HCT116 (cell line): ENCODE data around the gene ARSB. TPM values are rescaled to one million over a fixed set of nuclear protein-coding genes. Genes with fewer than 3 reads are reported as not detected.

Experiments used
- ATAC-seq: fragments of 200-7000 bp; cut with Tn5 transposase; 2 replicates; pipeline ENCODE4 v1.9.1; 2020; ENCODE audit warnings: mild to moderate bottlenecking, moderate library complexity
- BruUV-seq: library from RNA; stranded (reverse); fragments of 400-500 nt; replicated peaks from 2 replicates; lab custom pipeline; 2021; lab: Mats Ljungman, UMichigan
- CTCF ChIA-PET: fragments of 300-600 bp; sonication (Branson Sonifier 250); formaldehyde crosslinking; loops from one replicate; lab custom pipeline; 2021; ENCODE audit warnings: antibody characterized with exemption; lab: Charles Lee
- POLR2A ChIA-PET: fragments of 300-600, 350-600 bp; sonication (Branson Sonifier 250); formaldehyde crosslinking; loops from one replicate; lab custom pipeline; 2021; ENCODE audit warnings: antibody characterized with exemption; lab: Charles Lee
- RAD21 ChIA-PET, 2 experiments: fragments of 300-600 bp; sonication (Branson Sonifier 250); formaldehyde crosslinking; loops; one replicate each; lab custom pipeline; 2023; ENCODE audit warnings: low total read pairs in 2 of 2; ENCODE audit not compliant: uncharacterized antibody in 2 of 2, unreplicated experiment in 2 of 2, low non-redundant PET in 1 of 2; lab: Charles Lee
- DNase-seq: peaks from one replicate; pipeline ENCODE4 v3.0.0-alpha.2; 2010; ENCODE audit warnings: low read depth, low spot score
- H2AFZ ChIP-seq: fragments of 200-600 bp; shearing (Covaris generic), sonication (generic); 2 replicates; pipeline ENCODE4 v1.6.1; 2017; ENCODE audit warnings: low read depth, mixed run types, mixed read lengths, antibody characterized with exemption, low read length; ENCODE audit not compliant: poor library complexity, severe bottlenecking
- H3K27ac ChIP-seq: 2 replicates; pipeline ENCODE4 v1.5.1; 2012; ENCODE audit warnings: low read depth, low read length
- H3K27me3 ChIP-seq: fragments of 200-600 bp; sonication (generic); 2 replicates; pipeline ENCODE4 v1.6.1; 2016; ENCODE audit warnings: mixed run types, low read length, mixed read lengths; ENCODE audit not compliant: insufficient read depth
- H3K36me3 ChIP-seq, 2 experiments: fragments of 200-500 bp in 1 of 2; fragments of 200-600 bp in 1 of 2; sonication (Bioruptor generic) in 1 of 2; sonication (generic) in 1 of 2; 2 replicates each; pipeline versions ENCODE4 v1.5.1 to v1.6.1; 2014 to 2016; ENCODE audit warnings: low read length in 2 of 2, inconsistent platforms in 1 of 2, mixed read lengths in 1 of 2, mixed run types in 1 of 2; ENCODE audit not compliant: insufficient read depth in 2 of 2, control insufficient read depth in 1 of 2
- H3K4me1 ChIP-seq, 2 experiments: fragments of 200-600 bp in 1 of 2; sonication (generic) in 1 of 2; 2 replicates each; pipeline versions ENCODE4 v1.5.1 to v1.6.1; 2012 to 2017; ENCODE audit warnings: low read length in 2 of 2, inconsistent platforms in 1 of 2, mild to moderate bottlenecking in 1 of 2, mixed read lengths in 1 of 2, mixed run types in 1 of 2, moderate library complexity in 1 of 2; ENCODE audit not compliant: insufficient read depth in 2 of 2, control insufficient read depth in 1 of 2
- H3K4me2 ChIP-seq: fragments of 200-600 bp; sonication (generic); 2 replicates; pipeline ENCODE4 v1.6.1; 2017; ENCODE audit warnings: mixed run types, low read length, mixed read lengths
- H3K4me3 ChIP-seq, 2 experiments: fragments of 200-600 bp in 1 of 2; sonication (generic) in 1 of 2; replicated peaks in 1 of 2; 2 replicates each; pipeline ENCODE4 v1.5.1; 2011 to 2016; ENCODE audit warnings: low read length in 2 of 2, control low read depth in 1 of 2, low read depth in 1 of 2, mild to moderate bottlenecking in 1 of 2, mixed read lengths in 1 of 2, mixed run types in 1 of 2
- H3K79me2 ChIP-seq: fragments of 200-600 bp; sonication (generic); 2 replicates; pipeline ENCODE4 v1.6.1; 2017; ENCODE audit warnings: mild to moderate bottlenecking, mixed run types, low read length, moderate library complexity, mixed read lengths; ENCODE audit not compliant: insufficient read depth
- H3K9ac ChIP-seq: fragments of 200-600 bp; sonication (generic); 2 replicates; pipeline ENCODE4 v1.6.1; 2016; ENCODE audit warnings: low read length, mixed read lengths
- H3K9me2 ChIP-seq: fragments of 200-600 bp; sonication (generic), shearing (Covaris generic); 2 replicates; pipeline ENCODE4 v1.6.1; 2017; ENCODE audit warnings: mixed run types, mild to moderate bottlenecking, moderate library complexity; ENCODE audit not compliant: insufficient read depth
- H3K9me3 ChIP-seq, 2 experiments: fragments of 200-500 bp in 1 of 2; fragments of 200-600 bp in 1 of 2; sonication (Bioruptor generic) in 1 of 2; sonication (generic) in 1 of 2; 2 replicates each; pipeline ENCODE4 v1.6.1; 2014 to 2017; ENCODE audit warnings: low read length in 2 of 2, mixed read lengths in 2 of 2, inconsistent platforms in 1 of 2, low read depth in 1 of 2, mild to moderate bottlenecking in 1 of 2, mixed run types in 1 of 2, moderate library complexity in 1 of 2; ENCODE audit not compliant: control insufficient read depth in 1 of 2, insufficient read depth in 1 of 2
- H4K20me1 ChIP-seq: fragments of 200-600 bp; sonication (generic), shearing (Covaris generic); 2 replicates; pipeline ENCODE4 v1.6.1; 2017; ENCODE audit warnings: mixed run types, mild to moderate bottlenecking, moderate library complexity; ENCODE audit not compliant: insufficient read depth
- CBX3 ChIP-seq: IDR thresholded peaks from 2 replicates; pipeline ENCODE4 v1.6.1; 2012; ENCODE audit warnings: low read depth
- CEBPB ChIP-seq: IDR thresholded peaks from 2 replicates; pipeline ENCODE4 v1.6.1; 2012; ENCODE audit warnings: low read depth
- EGR1 ChIP-seq: IDR thresholded peaks from 2 replicates; pipeline ENCODE4 v1.6.1; 2012; ENCODE audit warnings: low read depth
- ELF1 ChIP-seq: IDR thresholded peaks from 2 replicates; pipeline ENCODE4 v1.6.1; 2012; ENCODE audit warnings: low read depth, borderline replicate concordance
- EZH2 ChIP-seq: fragments of 200-600 bp; sonication (generic); IDR thresholded peaks from 2 replicates; pipeline ENCODE4 v1.6.1; 2017; ENCODE audit warnings: antibody characterized with exemption, mixed run types
- EZH2phosphoT487 ChIP-seq: fragments of 200-600 bp; IDR thresholded peaks from 2 replicates; pipeline ENCODE4 v1.6.1; 2018; ENCODE audit warnings: antibody characterized with exemption, borderline replicate concordance
- FOSL1 ChIP-seq: IDR thresholded peaks from 2 replicates; pipeline ENCODE4 v1.6.1; 2012; ENCODE audit warnings: low read depth
- POLR2A ChIP-seq: IDR thresholded peaks from 2 replicates; pipeline ENCODE4 v1.7.0; 2011; ENCODE audit warnings: borderline replicate concordance; ENCODE audit not compliant: insufficient read depth, insufficient read length; ENCODE audit errors: extremely low read depth
- POLR2AphosphoS5 ChIP-seq: IDR thresholded peaks from 2 replicates; pipeline ENCODE4 v1.6.1; 2011; ENCODE audit warnings: mild to moderate bottlenecking, low read depth, low read length, moderate library complexity
- RAD21 ChIP-seq: IDR thresholded peaks from 2 replicates; pipeline ENCODE4 v1.6.1; 2012; ENCODE audit warnings: low read depth, mild to moderate bottlenecking
- SIN3A ChIP-seq: IDR thresholded peaks from 2 replicates; pipeline ENCODE4 v1.6.1; 2012; ENCODE audit warnings: low read depth
- SP1 ChIP-seq: IDR thresholded peaks from 2 replicates; pipeline ENCODE4 v1.6.1; 2012; ENCODE audit warnings: low read depth
- SRF ChIP-seq: IDR thresholded peaks from 2 replicates; pipeline ENCODE4 v1.6.1; 2012; ENCODE audit warnings: low read depth
- TCF7L2 ChIP-seq: IDR thresholded peaks from 2 replicates; pipeline ENCODE4 v1.7.0; 2011; ENCODE audit warnings: borderline replicate concordance, inconsistent platforms; ENCODE audit not compliant: insufficient read depth, insufficient read length; ENCODE audit errors: extremely low read depth
- ZFX ChIP-seq: fragments of 450-650 bp; IDR thresholded peaks from 2 replicates; pipeline ENCODE4 v1.6.1; 2017
- ZNF274 ChIP-seq: fragments of 200-500 bp; sonication (Bioruptor generic); IDR thresholded peaks from 2 replicates; pipeline ENCODE4 v1.6.1; 2014; ENCODE audit warnings: mild to moderate bottlenecking, low read depth, low read length, inconsistent platforms
- intact Hi-C: fragments of 100-400 bp; cut with micrococcal nuclease; formaldehyde crosslinking; loops from 2 replicates; pipeline ENCODE4 v1.10.0; 2022
- total RNA-seq: library from RNA; stranded (reverse); gene quantifications from one replicate; pipeline ENCODE4 v1.2.1, GENCODE V29; 2021; ENCODE audit not compliant: unreplicated experiment
- TF ChIP-seq, protein P1 (sequence below), 3 experiments: fragments of 200-600 bp in 1 of 3; sonication (generic) in 1 of 3; IDR thresholded peaks in 2 of 3; conservative IDR thresholded peaks in 1 of 3; 2 replicates each; pipeline ENCODE4 v1.5.1; 2012 to 2017; ENCODE audit warnings: low read depth in 2 of 3, low read length in 2 of 3, antibody characterized with exemption in 1 of 3, borderline replicate concordance in 1 of 3, control low read depth in 1 of 3, mild to moderate bottlenecking in 1 of 3, mixed read lengths in 1 of 3, mixed run types in 1 of 3, moderate library complexity in 1 of 3; ENCODE audit not compliant: insufficient read depth in 1 of 3
- TF ChIP-seq, protein P2 (sequence below): IDR thresholded peaks from 2 replicates; pipeline ENCODE4 v1.6.1; 2012
- TF ChIP-seq, protein P3 (sequence below): IDR thresholded peaks from 2 replicates; pipeline ENCODE4 v1.6.1; 2011; ENCODE audit warnings: mild to moderate bottlenecking, low read length, moderate library complexity; ENCODE audit not compliant: insufficient replicate concordance; ENCODE audit errors: extremely low read depth
- TF ChIP-seq, protein P4 (sequence below): IDR thresholded peaks from 2 replicates; pipeline ENCODE4 v1.6.1; 2012

The ARSB gene
- total RNA-seq, 1 experiment from 2014 or later = 4.8 TPM

DNA sequence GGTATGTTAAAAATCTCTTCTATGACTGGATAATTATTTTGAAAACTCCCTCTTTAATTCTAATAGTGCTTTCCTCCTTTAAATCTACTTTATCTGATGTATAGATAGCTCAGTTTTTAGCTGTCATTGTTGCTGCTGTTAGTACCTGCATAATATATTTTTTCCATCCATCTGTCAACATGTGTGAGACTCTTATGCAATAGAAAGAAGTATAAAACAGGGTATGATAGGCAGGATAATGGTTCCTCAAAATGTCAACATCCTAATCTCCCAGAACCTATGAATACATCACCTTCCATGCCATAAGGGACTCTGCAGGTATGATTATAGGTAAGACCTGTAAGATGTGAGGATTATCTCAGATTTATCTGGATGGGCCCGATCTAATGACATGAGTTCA lies 199.7 kb downstream of the ARSB start:
- Histone ChIP-seq H3K9me3 (no peaks in the 10 kb centered on the region), H2AFZ (no peak overlapping the region), H3K27ac (no peak overlapping the region), H3K9me2 (no peaks in the 10 kb centered on the region), H3K36me3 (no peaks in the 10 kb centered on the region), H3K4me2 (no peak overlapping the region), H3K79me2 (no peaks in the 10 kb centered on the region), H3K4me1 (no peaks in the 10 kb centered on the region), H3K4me3 (no peak overlapping the region), H3K27me3 (no peaks in the 10 kb centered on the region), H4K20me1 (no peaks in the 10 kb centered on the region), H3K9ac (no peak overlapping the region)
- DNase-seq = no peak
- intact Hi-C loops = no loop called here
- POLR2A ChIA-PET = no interaction called here
- CTCF ChIA-PET = no interaction called here
- TF ChIP-seq SP1 (no peak), CBX3 (no peak), TCF7L2 (no peak), ZFX (no peak), FOSL1 (no peak), EGR1 (no peak), EZH2 (no peak), ZNF274 (no peak), CEBPB (no peak), POLR2AphosphoS5 (no peak), SRF (no peak), SIN3A (no peak), ELF1 (no peak), EZH2phosphoT487 (no peak), POLR2A (no peak), RAD21 (no peak)
- TF ChIP-seq, protein P1, sequence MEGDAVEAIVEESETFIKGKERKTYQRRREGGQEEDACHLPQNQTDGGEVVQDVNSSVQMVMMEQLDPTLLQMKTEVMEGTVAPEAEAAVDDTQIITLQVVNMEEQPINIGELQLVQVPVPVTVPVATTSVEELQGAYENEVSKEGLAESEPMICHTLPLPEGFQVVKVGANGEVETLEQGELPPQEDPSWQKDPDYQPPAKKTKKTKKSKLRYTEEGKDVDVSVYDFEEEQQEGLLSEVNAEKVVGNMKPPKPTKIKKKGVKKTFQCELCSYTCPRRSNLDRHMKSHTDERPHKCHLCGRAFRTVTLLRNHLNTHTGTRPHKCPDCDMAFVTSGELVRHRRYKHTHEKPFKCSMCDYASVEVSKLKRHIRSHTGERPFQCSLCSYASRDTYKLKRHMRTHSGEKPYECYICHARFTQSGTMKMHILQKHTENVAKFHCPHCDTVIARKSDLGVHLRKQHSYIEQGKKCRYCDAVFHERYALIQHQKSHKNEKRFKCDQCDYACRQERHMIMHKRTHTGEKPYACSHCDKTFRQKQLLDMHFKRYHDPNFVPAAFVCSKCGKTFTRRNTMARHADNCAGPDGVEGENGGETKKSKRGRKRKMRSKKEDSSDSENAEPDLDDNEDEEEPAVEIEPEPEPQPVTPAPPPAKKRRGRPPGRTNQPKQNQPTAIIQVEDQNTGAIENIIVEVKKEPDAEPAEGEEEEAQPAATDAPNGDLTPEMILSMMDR (IDR thresholded peaks at IDR 0.05 in 2 of 3, conservative IDR thresholded peaks at IDR 0.05 in 1 of 3; ENCODE audit: borderline replicate concordance in 1 of 3, insufficient read depth in 1 of 3, low read depth in 2 of 3, low read length in 2 of 3) = no peak
- TF ChIP-seq, protein P2, sequence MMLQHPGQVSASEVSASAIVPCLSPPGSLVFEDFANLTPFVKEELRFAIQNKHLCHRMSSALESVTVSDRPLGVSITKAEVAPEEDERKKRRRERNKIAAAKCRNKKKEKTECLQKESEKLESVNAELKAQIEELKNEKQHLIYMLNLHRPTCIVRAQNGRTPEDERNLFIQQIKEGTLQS = no peak
- TF ChIP-seq, protein P3, sequence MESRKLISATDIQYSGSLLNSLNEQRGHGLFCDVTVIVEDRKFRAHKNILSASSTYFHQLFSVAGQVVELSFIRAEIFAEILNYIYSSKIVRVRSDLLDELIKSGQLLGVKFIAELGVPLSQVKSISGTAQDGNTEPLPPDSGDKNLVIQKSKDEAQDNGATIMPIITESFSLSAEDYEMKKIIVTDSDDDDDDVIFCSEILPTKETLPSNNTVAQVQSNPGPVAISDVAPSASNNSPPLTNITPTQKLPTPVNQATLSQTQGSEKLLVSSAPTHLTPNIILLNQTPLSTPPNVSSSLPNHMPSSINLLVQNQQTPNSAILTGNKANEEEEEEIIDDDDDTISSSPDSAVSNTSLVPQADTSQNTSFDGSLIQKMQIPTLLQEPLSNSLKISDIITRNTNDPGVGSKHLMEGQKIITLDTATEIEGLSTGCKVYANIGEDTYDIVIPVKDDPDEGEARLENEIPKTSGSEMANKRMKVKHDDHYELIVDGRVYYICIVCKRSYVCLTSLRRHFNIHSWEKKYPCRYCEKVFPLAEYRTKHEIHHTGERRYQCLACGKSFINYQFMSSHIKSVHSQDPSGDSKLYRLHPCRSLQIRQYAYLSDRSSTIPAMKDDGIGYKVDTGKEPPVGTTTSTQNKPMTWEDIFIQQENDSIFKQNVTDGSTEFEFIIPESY = no peak
- TF ChIP-seq, protein P4, sequence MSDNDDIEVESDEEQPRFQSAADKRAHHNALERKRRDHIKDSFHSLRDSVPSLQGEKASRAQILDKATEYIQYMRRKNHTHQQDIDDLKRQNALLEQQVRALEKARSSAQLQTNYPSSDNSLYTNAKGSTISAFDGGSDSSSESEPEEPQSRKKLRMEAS = no peak
- ATAC-seq = no peak
- no TSS peak for BruUV-seq
- RAD21 ChIA-PET = no interaction called here
